Stimulated activated CD4-positive, alpha-beta T cell treated with anti-CD3 and anti-CD28 coated beads, Interleukin-4, amount 100 ng/mL, for 24 hours (primary cell): Measurements from ENCODE around the gene MYO3B.
"Not testable (repeated sequence)": the region's sequence is repeated elsewhere in the genome, so short reads cannot be mapped to it uniquely, and the experiment has no call there.

ENCODE experiments used
- DNase-seq: peaks from one replicate; pipeline ENCODE4 v3.0.0-alpha.2; 2020

The MYO3B gene

DNA sequence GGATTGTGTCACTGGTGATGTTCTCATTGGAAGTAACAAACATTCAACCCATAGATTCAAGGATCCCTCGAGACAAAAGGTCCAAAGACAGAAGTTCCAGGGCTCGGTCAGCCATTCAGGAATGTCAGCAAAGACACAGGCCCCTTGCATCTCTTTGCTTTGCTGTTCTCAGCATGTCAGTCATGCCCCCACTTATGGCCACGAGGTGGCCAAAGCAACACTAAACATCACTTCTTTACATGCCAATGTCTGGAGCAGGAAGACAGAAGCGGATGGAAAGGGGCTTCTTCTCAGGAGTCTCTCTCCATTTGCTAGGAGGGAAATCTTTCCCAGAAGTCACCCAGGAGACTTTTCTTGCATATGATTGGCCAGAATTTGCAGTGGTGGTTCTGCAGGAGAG, 345.6 kb downstream of the MYO3B start:
- no peak for DNase-seq

DNA sequence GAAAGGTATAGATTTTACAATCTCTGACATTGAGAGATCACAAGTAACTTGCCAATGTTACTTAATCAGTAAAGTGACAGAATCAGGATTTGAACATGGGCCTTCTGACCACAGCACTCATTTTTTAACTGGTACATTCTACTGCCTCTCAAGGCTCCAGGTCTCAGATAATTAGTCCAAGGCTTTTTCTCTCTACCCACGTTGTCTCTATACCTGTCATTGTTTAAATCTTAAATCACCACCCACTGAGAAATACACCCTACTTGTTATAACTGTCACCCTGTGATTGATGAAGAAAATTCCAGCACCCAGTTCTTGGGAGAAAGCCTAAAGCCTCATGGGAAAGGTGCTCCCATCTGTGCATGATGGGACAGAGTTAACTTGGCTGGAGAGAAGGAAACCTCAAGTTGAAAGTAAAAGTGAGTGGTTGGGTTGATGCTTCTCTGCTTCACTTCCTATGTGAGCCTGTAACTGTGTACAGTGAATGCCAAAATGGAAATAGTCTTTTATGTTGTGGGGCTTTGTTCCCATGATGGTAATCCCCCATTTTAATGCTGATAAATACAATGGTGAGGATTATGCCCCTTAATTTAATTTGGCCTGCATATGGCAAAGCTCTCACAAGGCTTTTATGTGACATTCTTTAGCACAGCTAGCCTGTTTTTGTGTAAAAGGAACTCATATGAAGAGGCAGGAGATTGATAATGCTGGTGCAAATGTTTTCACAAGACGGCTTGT, 347.1 kb downstream of the MYO3B start:
- no peak for DNase-seq

DNA sequence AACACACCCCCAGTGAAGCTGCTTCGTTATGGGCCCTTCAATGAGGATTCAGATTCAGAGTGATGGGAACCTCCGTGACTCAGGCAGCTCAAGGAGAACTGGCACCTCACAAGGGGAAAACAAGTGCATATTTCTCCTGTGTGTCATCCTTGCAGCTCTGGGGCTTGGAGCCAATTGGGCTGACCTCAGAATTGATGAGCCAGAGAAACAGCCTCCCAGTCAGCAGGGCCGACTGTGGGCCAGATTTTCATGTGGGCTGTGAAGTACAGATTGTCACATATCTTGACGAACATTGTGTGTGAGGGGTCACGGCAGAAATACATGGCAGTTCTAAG, 347.6 kb downstream of the MYO3B start:
- DNase-seq, result no peak

DNA sequence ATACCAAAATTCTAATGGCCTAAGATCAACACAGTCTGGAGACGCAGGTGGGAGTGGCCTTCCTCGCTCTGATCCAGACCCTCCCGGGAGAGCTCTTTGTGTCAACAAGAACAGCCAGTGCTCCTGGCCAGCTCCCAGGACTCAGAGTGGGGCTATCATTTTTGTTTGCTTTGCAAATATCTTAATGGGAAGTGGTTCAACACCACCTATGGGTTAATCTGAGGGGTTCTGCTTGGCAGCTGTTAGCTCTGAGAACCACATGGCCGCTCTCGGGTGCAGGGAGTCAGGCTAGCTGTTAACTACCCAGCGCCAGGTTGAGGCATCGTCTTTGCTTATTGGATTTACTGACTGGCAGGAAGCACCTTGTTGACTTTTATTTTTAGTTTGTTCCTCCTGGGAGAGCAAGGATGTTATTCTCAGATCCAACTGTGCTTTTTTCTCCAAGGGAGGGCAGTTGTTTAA, 352.4 kb downstream of the MYO3B start:
- no peak for DNase-seq

DNA sequence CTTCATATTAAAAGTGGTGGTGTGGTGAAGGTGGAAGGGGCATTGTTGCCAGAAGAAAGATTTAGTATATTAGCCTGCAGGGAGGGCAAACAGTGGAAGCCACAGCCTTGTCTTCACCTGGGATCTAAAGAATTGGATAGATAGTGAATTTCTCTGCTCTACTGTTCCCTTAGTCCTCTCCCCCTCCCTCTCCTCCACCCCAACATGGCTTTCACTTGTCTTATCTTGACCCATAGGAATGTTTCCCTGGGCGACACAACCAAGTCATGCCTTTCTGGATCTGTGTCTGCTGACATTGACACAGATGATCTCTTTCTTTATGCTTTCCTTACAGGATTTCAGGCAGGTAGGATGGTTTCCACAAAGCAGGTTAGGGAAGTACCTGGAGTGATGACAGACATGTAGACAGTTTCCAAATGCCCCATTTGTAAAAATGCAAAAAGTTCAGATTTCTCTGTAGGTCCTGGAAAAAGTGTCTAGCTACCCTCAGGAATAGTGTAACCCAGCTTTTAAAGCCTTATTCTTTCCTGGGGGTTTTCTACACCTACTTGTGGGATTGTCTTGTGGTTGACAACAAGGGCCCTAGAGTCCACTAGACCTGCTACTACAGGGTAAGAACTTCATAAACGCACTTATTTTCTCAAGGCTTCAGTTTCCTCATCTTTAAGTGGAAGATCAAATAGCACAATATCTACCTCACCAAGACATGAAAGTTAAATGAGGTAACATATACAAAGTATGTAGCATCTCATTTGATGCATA, 353.0 kb downstream of the MYO3B start:
- no peak for DNase-seq

DNA sequence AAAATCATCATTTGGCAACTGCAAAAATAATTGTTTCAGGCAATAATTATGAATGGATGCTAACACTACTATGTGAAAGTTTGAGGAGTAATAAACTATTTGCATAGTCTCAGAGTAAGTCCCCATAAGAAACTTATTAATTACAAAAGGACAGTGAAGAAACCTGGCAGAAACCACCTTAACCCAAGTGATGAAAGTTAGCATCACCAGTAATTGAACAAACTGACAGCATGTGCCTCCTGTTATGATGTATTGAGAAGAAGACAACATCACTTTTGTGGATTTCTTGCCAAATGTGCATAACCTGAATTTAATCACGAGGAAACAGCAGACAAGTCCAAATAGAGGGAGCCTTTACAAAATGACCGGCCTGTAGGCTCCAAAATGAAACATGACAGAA, 353.9 kb downstream of the MYO3B start:
- no peak for DNase-seq

DNA sequence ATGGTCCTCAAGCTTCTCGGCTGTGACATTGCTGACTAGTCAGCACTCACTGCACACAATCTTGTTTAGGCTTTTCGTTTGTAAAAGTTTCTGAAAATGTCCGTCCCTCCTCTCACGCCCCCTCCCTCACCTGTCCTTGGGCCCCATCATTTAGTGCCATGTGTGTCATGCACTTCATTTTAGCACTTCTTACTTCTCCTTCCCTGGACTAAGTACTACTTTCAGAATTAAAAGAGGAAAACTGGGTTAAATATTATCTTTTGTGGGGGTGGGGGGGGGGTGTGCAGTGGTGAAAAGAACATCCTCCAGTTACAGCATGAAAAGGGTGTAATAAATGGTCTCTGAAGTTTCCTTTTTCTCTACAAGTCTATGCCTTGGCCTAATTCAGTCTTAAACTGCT, 355.2 kb downstream of the MYO3B start:
- no peak for DNase-seq

DNA sequence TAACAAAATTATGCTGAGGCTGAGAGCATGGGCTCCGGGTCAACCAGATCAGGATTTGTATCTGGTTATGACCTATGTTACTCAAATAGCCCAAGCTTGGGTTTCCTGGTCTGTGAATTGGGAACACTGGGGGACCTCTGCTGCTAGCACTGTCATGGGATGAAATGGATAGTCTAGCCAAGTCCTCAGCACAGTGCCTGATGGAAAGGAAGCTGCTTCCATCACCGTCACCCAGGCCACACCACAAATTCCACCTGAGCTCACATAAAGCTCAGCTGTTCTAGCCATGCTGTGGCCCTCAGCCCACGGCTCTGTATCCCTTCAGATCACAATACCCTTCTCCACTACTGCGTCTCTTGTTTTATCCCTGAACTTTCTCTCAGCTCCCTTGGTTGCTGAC, 357.6 kb downstream of the MYO3B start:
- no peak for DNase-seq

DNA sequence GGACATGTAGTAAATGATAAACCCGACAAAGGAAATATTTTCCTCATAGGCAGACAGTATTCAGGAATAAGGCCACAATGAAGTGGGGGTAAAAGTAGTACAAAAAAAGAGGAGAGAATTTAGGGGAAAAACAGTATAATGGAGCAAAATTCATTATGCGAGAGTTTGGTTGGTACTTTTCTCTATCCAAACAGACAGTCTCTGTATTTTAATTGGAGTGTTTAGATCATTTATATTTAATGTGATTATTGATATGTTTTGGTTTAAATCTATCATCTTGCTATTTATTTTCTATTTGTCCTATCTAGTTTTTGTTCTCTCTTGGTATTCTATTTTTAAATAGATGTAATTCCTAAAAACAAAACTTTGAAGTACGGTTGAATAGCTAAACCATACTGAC, 366.9 kb downstream of the MYO3B start:
- DNase-seq, result no peak

DNA sequence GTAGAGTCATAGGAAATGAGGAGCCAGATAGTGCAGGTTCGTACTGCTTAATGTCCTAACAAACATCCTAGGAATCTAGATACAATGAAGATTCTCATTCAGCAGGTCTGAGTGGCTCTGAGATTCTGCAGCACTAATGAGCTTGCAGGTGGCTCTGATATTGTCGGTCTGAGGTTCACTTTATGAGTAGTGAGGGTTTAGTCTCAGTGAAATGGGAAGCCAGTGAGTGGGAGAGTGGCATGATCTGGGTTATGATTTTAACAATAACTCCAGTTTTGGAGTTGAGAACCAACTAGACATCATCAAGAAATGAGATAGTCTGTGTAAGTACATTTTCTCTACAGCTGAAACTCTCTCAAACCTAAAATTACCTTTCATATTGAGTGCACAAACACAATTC, 370.4 kb downstream of the MYO3B start:
- DNase-seq, result no peak

DNA sequence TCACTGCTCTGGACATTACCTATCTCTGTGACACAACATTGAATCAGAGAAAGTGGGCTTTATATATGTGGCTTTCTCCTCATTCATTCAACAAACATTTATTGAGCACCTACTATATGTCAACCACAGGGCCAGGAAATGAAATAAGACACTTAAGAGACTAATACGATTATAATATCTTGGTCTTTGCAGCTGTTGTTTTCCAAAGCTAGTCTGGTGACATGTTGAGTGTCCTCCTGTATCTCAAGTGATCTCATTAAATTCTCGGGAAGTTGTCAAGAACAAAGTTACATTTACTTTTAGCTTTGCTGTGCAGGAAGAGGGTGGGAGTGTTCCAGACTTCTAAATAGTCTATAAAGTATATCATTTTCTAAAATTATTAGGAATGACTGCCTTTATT, 372.6 kb downstream of the MYO3B start:
- no peak for DNase-seq

DNA sequence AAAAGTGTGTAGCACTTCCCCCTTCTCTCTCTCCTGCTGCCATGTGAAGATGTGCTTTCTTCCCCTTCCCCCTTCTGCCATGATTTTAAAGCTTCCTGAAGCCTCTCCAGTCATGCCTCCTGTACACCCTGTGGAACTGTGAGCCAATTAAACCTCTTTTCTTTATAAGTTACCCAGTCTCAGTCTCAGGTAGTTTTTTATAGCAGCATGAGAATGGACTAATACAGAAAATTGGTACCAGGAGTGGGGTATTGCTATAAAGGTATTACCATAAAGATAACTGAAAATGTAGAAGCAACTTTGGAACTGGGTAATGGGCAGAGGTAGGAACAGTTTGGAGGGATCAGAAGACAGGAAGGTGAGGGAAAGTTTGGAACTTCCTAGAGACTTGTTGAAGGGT, 374.0 kb downstream of the MYO3B start:
- not testable (repeated sequence) for DNase-seq

DNA sequence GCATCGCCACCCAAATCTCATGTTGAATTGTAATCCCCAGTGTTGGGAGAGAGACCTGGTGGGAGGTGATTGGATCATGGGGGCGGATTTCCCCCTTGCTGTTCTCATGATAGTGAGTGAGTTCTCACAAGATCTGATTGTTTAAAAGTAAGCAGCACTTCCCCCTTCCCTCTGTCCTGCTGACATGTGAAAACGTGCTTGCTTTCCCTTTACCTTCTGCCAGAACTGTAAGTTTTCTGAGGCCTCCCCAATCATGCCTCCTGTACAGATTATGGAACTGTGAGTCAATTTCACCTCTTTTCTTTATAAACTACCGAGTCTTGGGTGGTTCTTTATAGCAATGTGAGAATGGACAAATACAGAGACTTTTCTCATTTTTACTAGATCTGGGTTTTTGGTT, 375.8 kb downstream of the MYO3B start:
- DNase-seq, result no peak

DNA sequence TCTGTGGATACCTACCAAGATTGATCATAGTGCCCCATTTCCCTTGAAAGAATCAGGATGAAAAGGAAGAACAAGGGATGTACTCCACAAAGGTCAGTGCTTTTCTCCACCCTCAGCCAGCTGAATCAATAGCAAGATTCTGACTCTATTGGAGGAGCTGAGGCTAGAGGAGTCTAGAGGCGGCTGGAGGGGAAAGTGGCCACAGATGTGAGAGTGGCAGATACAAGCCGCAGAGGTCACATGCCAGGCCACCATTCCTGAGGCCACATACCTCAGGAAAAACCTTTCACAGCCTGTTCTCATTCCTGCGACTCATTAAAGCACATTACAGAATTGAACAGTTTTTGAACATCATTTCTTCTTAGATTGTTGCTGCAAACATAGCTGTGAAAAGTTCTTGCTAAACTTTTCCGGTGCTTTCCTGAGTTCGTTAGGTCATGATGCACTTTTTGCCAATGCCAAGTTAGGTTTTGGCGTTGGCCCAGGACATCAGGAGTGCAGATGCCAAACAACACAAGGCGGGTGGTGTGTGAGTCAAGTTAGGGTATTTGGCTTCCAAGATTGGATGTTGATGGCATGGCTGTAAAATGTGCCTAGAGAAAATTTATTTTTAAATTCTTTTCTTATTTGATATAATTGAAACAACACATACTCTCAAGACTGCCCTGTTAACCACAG, 376.5 kb downstream of the MYO3B start:
- DNase-seq, result no peak

DNA sequence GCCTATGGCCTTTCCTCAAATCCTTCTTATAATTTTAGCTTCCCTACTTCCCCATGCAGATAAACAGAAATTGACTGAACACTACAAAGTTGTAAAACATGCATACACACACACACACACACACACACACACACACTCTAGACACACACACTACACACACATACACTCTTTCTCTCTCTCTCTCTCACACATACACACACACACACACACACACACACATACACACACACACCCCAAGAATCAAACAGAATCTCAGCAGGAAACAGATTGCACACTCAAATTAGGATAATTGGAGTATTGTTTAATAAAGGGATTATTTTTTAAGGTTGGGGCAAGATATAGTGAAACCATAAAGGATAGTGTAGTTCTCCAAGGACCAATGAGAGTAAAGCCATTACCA, 385.0 kb downstream of the MYO3B start:
- DNase-seq, result no peak

DNA sequence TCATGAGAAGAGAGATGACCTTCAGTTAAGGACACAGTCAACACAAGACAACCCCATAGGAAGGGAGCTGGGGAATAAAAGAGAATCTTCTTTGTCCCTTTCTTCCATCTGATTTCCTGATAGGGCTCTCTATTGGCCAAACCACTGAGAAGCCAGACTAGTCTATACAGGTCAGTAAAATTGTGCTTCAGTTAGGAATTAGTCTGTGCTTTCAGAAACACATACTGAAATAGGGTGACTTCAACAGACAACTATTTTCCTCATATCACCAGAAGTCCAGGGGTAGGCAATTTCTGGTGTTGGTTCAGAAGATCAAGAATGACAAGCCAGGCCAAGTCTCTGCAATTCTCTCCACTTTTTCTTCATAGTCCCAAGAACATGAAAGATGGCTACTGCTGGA, 385.5 kb downstream of the MYO3B start:
- no peak for DNase-seq

DNA sequence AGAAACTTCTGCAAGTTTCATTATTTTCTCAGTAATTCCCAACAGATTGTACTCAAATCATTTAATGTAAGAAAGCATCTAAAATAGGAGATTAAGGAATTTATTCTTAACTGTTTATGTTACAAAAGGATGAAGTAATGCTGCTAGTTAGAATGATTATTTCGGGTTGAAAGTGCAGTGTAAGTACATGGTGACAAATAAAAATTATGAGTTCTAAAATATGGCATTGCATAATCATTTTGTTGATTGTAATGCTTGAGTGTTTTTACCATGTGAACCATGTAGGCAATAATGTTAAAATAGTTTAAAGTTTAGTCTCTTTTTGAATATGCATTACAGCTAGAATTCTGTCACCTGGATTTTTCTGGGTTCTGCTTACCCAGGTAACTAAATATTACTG, 388.2 kb downstream of the MYO3B start:
- no peak for DNase-seq

DNA sequence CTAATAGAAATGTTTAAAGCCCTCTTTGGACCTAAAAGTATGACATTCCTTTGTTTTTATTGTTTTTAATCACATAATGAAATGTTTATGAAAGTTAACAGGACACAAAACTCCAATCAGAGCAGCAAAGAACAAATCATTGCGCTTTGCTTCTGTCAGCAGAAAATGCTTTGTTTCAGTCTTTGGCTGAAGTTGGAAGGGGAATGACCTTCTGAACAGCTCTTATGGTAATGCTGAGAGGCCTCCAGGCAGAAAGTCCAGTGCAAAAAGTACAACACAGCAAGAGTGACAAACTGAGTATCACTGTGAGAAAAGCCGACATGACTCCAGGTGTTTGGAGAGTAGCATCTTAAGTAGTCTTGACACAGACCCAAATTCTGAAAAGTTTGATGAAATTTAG, 389.5 kb downstream of the MYO3B start:
- no peak for DNase-seq

DNA sequence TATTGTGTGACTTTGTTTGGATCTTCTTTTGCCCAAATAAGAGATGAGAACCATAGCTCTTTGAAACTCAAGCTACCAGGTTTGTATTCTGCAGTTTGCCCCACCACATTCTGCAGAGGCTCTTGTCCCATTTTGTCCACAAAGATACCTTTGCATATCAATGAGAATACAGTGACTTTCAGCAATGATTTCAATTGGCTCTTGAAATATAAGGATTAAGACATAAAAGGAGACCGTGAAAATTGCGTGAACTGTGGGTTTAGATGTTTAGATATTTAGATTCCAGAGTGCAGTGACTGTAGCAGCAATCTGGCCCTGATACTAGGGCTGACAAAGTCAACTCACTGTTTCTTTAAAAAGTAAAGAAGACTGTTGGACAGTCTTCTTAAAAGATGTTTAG, 390.6 kb downstream of the MYO3B start:
- no peak for DNase-seq

DNA sequence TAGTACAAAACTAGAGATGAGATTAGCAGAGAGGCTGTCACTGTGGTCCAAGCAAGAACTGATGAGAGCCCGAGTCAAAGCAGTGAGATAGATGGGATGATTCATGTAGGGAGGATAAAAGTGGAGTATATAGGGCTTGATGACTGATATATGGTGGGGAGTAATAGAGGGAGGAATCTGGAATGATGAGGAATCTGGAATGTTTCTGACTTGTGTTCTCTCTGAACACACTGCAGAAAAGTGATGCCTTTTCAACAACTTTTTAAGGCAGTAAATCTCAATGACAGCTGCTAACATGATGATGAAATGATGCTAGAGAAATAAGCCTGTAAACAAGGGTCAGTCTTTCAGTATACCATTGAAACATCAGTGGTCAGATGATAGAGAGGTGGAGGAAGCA, 393.7 kb downstream of the MYO3B start:
- DNase-seq, result no peak

DNA sequence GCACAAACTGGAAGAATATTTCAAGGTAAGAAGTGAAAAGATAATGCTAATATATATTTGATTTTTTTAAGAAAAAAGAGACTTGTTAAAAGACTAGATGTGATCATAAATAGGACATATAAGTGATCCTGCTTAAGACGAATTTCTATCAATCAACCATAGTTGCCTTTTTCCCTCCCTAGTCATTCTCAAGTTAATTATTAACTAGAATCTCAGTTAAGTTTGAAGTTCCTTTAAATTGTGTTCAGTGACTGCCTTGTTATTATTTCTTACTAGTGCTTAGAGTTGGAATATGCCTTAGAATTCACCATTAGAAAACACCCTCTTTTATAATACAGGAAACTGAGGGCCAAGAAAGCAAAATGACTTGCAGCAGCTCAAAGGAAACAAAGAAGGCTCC, 395.7 kb downstream of the MYO3B start:
- DNase-seq, result no peak

DNA sequence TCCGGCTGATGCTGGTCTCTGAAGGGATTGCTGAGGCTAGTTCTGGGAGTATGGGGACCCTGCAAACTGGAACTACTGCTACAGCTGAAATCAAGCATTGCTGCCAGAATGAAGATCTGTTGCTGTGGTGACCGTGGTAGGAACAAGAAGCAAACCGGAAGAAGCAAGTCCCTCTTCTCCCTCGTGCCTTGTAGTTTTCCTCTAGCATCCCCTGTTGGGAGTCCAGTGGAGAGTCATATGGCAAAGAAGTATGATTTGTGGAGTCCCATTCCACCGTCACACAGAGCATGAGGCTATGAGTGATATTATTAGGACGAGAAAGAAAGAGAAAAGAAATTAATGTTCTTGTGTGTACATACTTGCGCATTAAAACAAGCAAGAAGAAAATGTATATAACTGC, 398.3 kb downstream of the MYO3B start:
- DNase-seq, result no peak

DNA sequence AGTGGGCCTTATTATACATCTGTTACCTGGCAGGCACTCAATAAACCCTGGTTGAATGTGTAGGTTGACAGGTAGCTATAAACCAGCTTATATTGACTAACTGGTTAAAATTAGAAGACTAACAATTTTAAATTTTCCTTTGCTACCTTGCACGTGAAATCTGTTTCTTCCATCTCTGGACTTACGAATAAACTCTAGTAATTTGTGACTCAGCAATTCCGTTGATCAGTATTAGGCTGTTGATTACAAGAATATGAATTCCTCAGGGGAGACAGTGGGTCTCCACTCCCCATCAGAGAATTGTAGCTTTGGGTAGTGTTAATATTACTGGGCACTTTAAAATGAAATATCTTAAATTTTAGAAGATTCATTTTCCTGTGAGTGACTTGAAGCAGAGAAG, 399.4 kb downstream of the MYO3B start:
- DNase-seq, result no peak

DNA sequence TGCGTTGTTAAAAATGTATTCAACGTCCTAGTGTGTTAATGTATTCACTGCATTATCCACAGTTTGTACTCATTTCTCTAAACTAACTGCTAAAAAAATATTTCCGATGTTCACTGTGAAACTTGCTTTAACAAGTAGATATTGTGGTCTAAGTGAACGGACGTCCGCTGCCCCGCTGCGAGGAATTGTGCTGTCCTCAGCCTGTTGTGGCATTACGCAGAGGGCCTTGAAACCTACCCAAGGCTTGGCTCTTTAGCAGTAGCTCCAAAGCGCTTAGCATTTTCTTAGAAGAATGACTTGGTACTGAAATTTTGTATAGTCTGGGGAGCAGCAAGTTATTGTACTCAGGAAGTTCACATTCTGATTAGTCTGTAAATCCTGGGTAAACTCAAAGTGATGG, 400.7 kb downstream of the MYO3B start:
- DNase-seq, result no peak
